Fibroblast of lung (primary cell): ENCODE results near the gene CCDC57.

ENCODE experiments used
- CTCF ChIP-seq, 2 donors: IDR thresholded peaks in 1 of 2; conservative IDR thresholded peaks in 1 of 2; 1 replicate in 1 of 2; 2 replicates in 1 of 2; pipeline ENCODE4 v1.5.1; 2011 to 2012; ENCODE audit warnings: low read length in 2 of 2, control low read depth in 1 of 2, inconsistent platforms in 1 of 2, low read depth in 1 of 2, mild to moderate bottlenecking in 1 of 2
- EZH2 ChIP-seq: IDR thresholded peaks from 2 replicates; pipeline ENCODE4 v1.5.1; 2012; ENCODE audit warnings: low read length, control low read depth, mild to moderate bottlenecking; ENCODE audit errors: missing control alignments

DNA sequence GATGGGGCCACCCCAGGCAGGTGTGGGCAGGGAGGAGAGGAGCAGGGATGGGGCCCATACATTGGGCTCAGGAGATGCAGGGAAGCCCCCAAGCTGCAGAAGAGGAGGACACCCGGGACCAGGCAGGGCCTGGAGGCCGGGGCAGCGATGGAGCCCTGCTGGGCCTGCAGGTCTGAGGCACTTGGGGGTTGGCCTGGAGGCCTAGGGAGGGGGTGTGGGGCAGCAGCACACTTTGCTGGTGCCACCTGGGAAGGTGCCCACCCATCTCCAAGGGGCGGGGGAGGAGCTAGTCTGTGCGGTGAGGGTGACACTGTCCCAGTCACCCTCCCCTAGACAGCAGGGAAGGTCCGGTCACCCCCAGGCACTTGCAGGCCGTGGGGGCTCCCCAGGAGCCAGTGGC, 6.4 kb upstream of the CCDC57 start:
- TF ChIP-seq CTCF (conservative IDR thresholded peaks at IDR 0.05 in 1 of 2, IDR thresholded peaks at IDR 0.05 in 1 of 2; ENCODE audit: low read depth in 1 of 2, low read length in 2 of 2) (no peak), EZH2 (no peak)
